ENCODE measurements around the gene RELA. TPM values are rescaled to one million over a fixed set of nuclear protein-coding genes. Genes with fewer than 3 reads are reported as not detected.

Gene RELA
- total and polyA plus RNA-seq, 10 of the 15 experiments (the other 5 are each of a cell fraction or from before 2014, with no cell fraction given), result 5.1 to 56.4 (median 34.2) TPM

DNA sequence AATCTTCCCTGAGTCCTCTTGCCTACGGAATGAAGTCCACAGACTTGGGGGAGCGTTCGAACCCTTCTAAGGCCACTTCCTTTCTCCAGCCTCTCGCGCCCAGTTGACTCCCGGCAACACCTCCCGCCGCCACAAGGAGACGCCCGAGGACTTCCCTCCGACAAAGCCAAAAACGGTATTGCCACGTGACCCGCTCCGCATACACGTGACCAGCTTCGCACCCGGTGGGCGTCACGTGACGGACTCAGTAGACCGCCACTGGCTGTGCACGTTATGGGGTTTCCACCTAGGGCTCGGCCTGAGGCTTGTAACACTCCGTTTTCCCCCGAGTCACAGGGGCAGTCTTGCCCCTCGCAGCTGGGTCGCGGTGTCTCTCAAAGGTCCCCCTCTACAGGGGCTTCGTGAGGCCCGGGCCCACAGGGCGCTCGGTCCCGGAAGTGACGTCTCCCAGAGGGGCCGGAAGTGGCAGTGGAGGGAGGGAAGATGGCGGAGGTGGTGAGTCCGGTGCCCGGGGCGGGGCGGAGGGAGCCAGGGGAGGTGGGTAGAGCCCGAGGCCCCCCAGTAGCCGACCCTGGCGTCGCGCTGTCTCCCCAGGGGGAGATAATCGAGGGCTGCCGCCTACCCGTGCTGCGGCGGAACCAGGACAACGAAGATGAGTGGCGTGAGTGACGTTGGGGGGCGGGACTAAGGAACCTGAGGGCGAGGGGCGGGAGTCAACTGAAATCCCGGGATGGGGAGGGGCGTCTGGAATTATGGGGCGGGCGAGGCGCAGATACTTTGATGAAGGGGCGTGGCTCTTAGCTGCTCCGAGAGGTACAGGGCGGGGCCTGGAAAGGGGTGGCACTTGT is 49.3 kb upstream of the RELA start, which contains the start of gene KAT5 (continued):
- TF ChIP-seq ZBTB11 (CRISPR knock-in tag; IDR thresholded peaks at IDR 0.05) (peak; percentile 58), PAX5 (IDR thresholded peaks at IDR 0.05; ENCODE audit: borderline replicate concordance, low read depth, low read length) (0 out of 2 replicates have a peak, but pooled peaks have one; percentile 25), CHD1 (IDR thresholded peaks at IDR 0.05; ENCODE audit: low read depth, low read length) (no peak), EZH2 (IDR thresholded peaks at IDR 0.05; ENCODE audit: borderline replicate concordance, control insufficient read depth, low read depth, low read length) (no peak), SMC3 (IDR thresholded peaks at IDR 0.05; ENCODE audit: borderline replicate concordance, low read length) (peak; percentile 95), ZNF687 (IDR thresholded peaks at IDR 0.05) (peak; percentile 93), EGR1 (IDR thresholded peaks at IDR 0.05; ENCODE audit: borderline replicate concordance in 1 of 2, low read depth in 2 of 2, low read length in 2 of 2) (peak; percentile 42 to 67; a peak in 2 of 3 replicates), NR2F1 (conservative IDR thresholded peaks at IDR 0.05) (peak; percentile 64), KDM1A (IDR thresholded peaks at IDR 0.05; ENCODE audit: borderline replicate concordance) (no peak), BRCA1 (IDR thresholded peaks at IDR 0.05; ENCODE audit: low read depth, low read length) (no peak; the same call in 1 of the 2 replicates), PML (IDR thresholded peaks at IDR 0.05; ENCODE audit: low read length) (peak; percentile 73; the same call in 1 of the 2 replicates), CREM (IDR thresholded peaks at IDR 0.05; ENCODE audit: low read depth) (peak; percentile 98), BACH1 (IDR thresholded peaks at IDR 0.05; ENCODE audit: borderline replicate concordance) (peak; percentile 83), TCF12 (IDR thresholded peaks at IDR 0.05; ENCODE audit: low read depth, low read length) (0 out of 2 replicates have a peak, but pooled peaks have one; percentile 11), NFYB (IDR thresholded peaks at IDR 0.05; ENCODE audit: insufficient read depth, low read depth, low read length) (peak; percentile 74; the same call in 1 of the 2 replicates), SP1 (IDR thresholded peaks at IDR 0.05; ENCODE audit: low read depth, low read length) (peak; percentile 57), CBX3 (IDR thresholded peaks at IDR 0.05; ENCODE audit: borderline replicate concordance, low read depth) (no peak)
- TF ChIP-seq, protein P1, sequence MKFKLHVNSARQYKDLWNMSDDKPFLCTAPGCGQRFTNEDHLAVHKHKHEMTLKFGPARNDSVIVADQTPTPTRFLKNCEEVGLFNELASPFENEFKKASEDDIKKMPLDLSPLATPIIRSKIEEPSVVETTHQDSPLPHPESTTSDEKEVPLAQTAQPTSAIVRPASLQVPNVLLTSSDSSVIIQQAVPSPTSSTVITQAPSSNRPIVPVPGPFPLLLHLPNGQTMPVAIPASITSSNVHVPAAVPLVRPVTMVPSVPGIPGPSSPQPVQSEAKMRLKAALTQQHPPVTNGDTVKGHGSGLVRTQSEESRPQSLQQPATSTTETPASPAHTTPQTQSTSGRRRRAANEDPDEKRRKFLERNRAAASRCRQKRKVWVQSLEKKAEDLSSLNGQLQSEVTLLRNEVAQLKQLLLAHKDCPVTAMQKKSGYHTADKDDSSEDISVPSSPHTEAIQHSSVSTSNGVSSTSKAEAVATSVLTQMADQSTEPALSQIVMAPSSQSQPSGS (IDR thresholded peaks at IDR 0.05; ENCODE audit: low read length), result no peak
- TF ChIP-seq, protein P2, sequence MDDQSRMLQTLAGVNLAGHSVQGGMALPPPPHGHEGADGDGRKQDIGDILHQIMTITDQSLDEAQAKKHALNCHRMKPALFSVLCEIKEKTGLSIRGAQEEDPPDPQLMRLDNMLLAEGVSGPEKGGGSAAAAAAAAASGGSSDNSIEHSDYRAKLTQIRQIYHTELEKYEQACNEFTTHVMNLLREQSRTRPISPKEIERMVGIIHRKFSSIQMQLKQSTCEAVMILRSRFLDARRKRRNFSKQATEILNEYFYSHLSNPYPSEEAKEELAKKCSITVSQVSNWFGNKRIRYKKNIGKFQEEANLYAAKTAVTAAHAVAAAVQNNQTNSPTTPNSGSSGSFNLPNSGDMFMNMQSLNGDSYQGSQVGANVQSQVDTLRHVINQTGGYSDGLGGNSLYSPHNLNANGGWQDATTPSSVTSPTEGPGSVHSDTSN (IDR thresholded peaks at IDR 0.05; ENCODE audit: insufficient replicate concordance, low read depth, low read length), result peak; percentile 88
